ENCODE data around the gene SLC25A25.

The SLC25A25 gene

DNA sequence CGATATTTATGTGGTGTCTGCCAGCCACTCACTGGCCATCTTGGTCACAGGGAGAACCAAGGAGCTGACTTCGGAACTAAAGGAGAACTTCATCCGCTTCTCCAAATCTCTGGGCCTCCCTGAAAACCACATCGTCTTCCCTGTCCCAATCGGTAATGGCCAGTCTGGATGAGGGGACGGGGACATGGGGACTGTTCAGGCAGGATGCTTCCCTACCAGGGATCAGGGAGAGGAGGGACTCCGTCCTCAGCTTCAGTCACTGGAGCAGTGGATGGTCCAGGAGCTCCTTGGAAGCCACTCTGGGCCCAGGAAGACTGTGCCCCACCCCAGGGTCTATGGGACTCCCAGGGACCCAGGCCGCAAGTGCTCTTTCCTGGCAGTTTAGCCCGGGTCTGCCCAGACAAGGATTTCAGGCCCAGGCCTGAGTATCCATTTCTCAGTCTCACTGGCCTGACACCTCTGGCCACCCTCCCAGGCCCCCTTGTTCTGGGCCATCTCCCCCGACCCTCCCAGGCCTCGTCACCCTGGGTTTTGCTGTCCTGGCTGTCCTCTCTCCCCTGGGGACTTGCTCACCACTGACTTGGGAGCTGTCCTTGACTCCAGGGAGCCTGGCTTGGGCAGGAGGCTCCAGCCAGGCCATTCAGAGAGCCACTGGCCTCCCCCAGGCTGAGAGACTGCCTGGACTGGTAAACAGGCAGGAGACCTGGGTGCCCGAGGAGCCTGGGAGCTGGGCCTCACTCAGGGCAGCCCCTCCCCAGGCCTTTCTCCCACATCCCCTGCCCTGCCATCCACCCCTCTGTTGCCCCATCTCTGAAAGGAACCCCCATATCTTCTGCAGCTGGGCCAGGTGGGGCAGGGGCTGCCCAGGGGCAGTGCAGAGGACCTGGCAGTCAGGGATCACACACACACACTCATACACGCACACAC is 84.4 kb downstream of the SLC25A25 start:
- DNase-seq (ENCODE audit: low read depth) = no peak

DNA sequence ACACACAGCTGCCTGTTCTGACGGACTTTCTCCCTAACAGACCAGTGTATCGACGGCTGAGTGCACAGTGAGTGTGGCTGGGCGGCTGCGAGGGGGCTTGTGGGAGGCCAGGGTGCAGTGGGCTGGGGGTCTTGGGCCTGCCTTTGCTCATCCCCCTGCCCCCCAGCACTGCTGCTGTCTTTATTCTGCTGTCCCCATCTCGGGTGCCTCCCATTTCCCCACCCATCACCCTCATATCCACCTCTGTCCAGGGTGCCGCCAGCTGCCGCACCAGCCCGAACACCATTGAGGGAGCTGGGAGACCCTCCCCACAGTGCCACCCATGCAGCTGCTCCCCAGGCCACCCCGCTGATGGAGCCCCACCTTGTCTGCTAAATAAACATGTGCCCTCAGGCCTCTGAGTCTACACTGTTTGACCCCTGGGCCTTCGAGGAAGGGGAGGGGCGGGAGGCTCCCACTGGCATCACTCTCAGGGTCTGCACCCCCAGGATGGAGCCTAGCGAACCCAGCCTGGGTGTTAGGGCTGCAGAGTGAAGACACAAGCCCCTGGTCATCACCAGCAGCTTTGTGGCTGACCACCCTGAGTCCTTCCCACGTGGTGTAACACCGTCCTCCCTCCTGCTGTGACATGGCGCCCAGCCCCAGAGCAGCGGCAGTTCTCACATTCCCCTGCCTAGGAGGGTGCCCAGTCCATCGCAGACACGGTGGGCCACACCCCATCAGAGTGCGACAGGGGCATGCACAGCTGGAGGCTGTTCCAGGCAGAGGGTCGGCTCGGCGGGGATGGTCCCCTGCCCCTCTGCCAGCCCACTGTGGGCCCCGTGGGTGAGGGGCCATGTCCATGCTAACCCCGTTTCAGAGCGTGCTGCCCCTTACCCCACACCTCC is 85.3 kb downstream of the SLC25A25 start:
- no peak for DNase-seq (ENCODE audit: low read depth)
- no peak overlapping the region for H3K4me3 ChIP-seq (ENCODE audit: low read depth, low read length)

More for the DNA sequence above, 84.4 kb downstream of the SLC25A25 start:
- no peak overlapping the region for H3K4me3 ChIP-seq (ENCODE audit: low read depth, low read length)

DNA sequence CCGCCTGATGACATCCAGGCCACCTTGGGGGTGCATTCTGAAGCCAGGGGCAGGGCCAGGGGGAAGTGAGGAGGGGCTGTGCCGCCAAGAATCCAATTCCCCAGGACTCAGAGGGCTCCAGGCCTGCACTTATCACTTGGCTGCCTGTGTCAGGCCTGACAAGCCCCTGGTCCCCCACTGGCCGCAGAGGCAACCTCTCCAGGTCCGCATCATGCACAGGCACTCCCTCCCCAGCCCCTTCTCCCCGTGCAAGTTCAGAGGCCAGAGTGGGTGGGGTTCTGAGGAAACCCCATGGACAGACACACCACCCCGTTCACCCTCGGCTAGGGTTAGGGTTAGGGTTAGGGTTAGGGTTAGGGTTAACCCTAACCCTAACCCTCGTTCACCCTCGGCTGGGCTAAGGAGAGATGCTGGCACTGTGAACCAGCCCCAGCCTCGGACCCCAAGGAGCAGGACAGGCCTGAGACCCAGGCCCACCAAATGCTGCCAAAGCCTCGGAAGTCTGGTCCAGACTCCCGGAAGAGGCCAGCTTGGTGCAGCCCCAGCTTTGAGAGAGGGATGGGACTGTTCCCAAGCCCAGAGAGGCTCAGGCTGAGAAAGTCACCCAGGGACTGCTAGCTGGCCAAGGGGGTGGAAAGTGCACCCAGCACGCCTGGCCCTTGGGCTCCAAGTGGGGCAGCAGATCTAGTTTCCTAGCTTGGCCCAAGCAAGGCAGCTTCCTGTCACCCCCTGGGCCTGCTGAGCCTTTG is 86.1 kb downstream of the SLC25A25 start:
- no peak for DNase-seq (ENCODE audit: low read depth)
- H3K4me3 ChIP-seq (ENCODE audit: low read depth, low read length) = no peak overlapping the region

DNA sequence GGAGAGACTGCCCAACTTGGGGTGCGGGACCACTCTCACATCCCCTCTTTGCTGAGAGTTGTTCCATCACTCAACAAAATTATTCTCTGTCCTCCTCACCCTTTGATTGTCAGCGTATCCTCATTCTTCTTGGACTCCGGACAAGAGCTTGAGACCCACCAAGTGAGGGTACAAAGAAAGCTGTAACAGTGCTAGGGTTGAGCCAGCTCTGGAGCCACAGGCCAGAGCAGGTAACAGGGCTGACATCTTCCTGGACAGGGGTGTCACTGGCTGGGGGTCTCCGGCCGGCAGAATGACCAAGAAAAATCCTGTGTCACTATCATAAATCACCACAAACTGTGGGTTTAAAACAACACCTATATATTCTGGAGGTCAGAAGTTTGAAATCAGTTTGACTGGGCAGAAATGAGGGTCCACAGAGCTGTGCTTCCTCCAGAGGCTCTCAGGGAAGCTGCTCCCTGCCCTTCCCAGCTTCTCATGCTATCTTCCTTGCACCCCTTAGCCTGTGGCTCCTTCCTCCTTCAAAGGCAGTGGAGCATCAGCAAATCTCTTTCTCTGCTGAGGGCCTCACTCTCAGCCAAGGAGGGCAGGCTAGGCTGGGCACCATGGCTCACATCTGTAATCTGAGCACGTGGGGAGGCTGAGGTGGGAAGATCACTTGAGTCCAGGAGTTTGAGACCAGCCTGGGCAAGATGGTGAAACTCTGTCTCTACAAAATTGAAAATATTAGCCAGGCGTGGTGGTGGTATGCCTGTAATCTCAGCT is 87.9 kb downstream of the SLC25A25 start:
- no peak for DNase-seq (ENCODE audit: low read depth)
- H3K4me3 ChIP-seq (ENCODE audit: low read depth, low read length) = no peak overlapping the region

Data from skeletal muscle cell (primary cell).